B cell (primary cell): ENCODE data around the gene EPHB6. TPM values are rescaled to one million over a fixed set of nuclear protein-coding genes. Genes with fewer than 3 reads are reported as not detected.

ENCODE experiments used
- ATAC-seq: fragments of 200-7000 bp; cut with Tn5 transposase; one replicate; pipeline ENCODE4 v1.10.0; 2021; ENCODE audit warnings: low read depth, mild to moderate bottlenecking, moderate number of reproducible peaks, moderate library complexity
- CTCF ChIA-PET: fragments of 350-600 bp; sonication (Branson Sonifier 250); formaldehyde crosslinking; loops from one replicate; lab custom pipeline; 2021; ENCODE audit warnings: antibody characterized with exemption, inconsistent platforms; lab: Charles Lee
- POLR2A ChIA-PET: fragments of 350-600 bp; sonication (Branson Sonifier 250); formaldehyde crosslinking; loops from one replicate; lab custom pipeline; 2021; ENCODE audit warnings: antibody characterized with exemption; lab: Charles Lee
- DNase-seq: peaks from one replicate; pipeline ENCODE4 v3.0.0; 2013
- H2AFZ ChIP-seq: 2 replicates; pipeline ENCODE4 v1.6.1; 2012; ENCODE audit warnings: mild to moderate bottlenecking, low read depth, low read length; ENCODE audit not compliant: insufficient read depth, poor library complexity, severe bottlenecking
- H3K27ac ChIP-seq, 2 donors: 1 replicate in 1 of 2; 2 replicates in 1 of 2; pipeline ENCODE4 v1.5.1; 2012 to 2013; ENCODE audit warnings: low read length in 2 of 2, mild to moderate bottlenecking in 2 of 2, moderate library complexity in 1 of 2
- H3K27me3 ChIP-seq, 4 experiments: fragments of 200-600 bp in 1 of 4; sonication (generic) in 1 of 4; replicated peaks in 1 of 4; 1 replicate in 2 of 4; 2 replicates in 2 of 4; pipeline versions ENCODE4 v1.6.1 to v1.7.0; 2013 to 2016; ENCODE audit warnings: low read length in 3 of 4, mild to moderate bottlenecking in 2 of 4, mixed read lengths in 1 of 4, moderate library complexity in 1 of 4; ENCODE audit not compliant: insufficient read depth in 4 of 4, control insufficient read depth in 3 of 4; ENCODE audit errors: control extremely low read depth in 1 of 4
- H3K36me3 ChIP-seq, 2 experiments: replicated peaks in 1 of 2; 1 replicate in 1 of 2; 2 replicates in 1 of 2; pipeline versions ENCODE4 v1.6.1 to v1.7.1; 2013; ENCODE audit warnings: low read length in 1 of 2; ENCODE audit not compliant: insufficient read depth in 2 of 2, control insufficient read depth in 1 of 2; ENCODE audit errors: control extremely low read depth in 1 of 2, extremely low read depth in 1 of 2
- H3K4me1 ChIP-seq, 2 donors: fragments of 200-600 bp in 1 of 2; sonication (generic) in 1 of 2; 1 replicate in 1 of 2; 2 replicates in 1 of 2; pipeline versions ENCODE4 v1.5.1 to v1.6.1; 2013 to 2017; ENCODE audit warnings: low read length in 2 of 2; ENCODE audit not compliant: control insufficient read depth in 2 of 2, insufficient read depth in 2 of 2
- H3K4me2 ChIP-seq: replicated peaks from 2 replicates; pipeline ENCODE3; 2012; ENCODE audit warnings: mild to moderate bottlenecking, low read depth, low read length; ENCODE audit not compliant: poor library complexity, severe bottlenecking
- H3K4me3 ChIP-seq, 5 experiments: fragments of 200-600 bp in 1 of 5; sonication (generic) in 1 of 5; 1 replicate in 3 of 5; 2 replicates in 2 of 5; pipeline versions ENCODE4 v1.5.1 to v1.7.0; 2011 to 2016; ENCODE audit warnings: low read length in 4 of 5, mild to moderate bottlenecking in 4 of 5, low read depth in 2 of 5, control low read depth in 1 of 5, moderate library complexity in 1 of 5; ENCODE audit not compliant: insufficient read depth in 1 of 5; ENCODE audit errors: control extremely low read depth in 1 of 5, extremely low read depth in 1 of 5
- H3K79me2 ChIP-seq: fragments of 200-600 bp; sonication (generic); one replicate; pipeline ENCODE4 v1.6.0; 2016; ENCODE audit warnings: low read length; ENCODE audit not compliant: control insufficient read depth, insufficient read depth
- H3K9ac ChIP-seq: fragments of 200-600 bp; sonication (generic); 2 replicates; pipeline ENCODE4 v1.6.1; 2017; ENCODE audit warnings: mild to moderate bottlenecking, low read length, moderate library complexity
- H3K9me3 ChIP-seq, 3 donors: one replicate each; pipeline versions ENCODE4 v1.6.1 to v1.7.1; 2013; ENCODE audit warnings: low read length in 2 of 3; ENCODE audit not compliant: control insufficient read depth in 2 of 3, insufficient read depth in 1 of 3; ENCODE audit errors: control extremely low read depth in 1 of 3
- H4K20me1 ChIP-seq: 2 replicates; pipeline ENCODE4 v1.6.0; 2012; ENCODE audit warnings: mild to moderate bottlenecking, low read length; ENCODE audit not compliant: insufficient read depth, control insufficient read depth, poor library complexity, severe bottlenecking
- H3K27ac Mint-ChIP-seq: one replicate; pipeline ENCODE4 v1.8.0; 2021; ENCODE audit warnings: mixed read lengths
- H3K27me3 Mint-ChIP-seq: one replicate; pipeline ENCODE4 v1.8.0; 2021; ENCODE audit warnings: mixed read lengths
- H3K4me1 Mint-ChIP-seq: one replicate; pipeline ENCODE4 v1.8.0; 2021; ENCODE audit warnings: mixed read lengths
- H3K4me3 Mint-ChIP-seq: one replicate; pipeline ENCODE4 v1.8.0; 2021; ENCODE audit warnings: mixed read lengths
- H3K9me3 Mint-ChIP-seq: one replicate; pipeline ENCODE4 v1.8.0; 2022; ENCODE audit warnings: mixed read lengths; ENCODE audit not compliant: insufficient read depth
- CTCF ChIP-seq: fragments of 200-600 bp; IDR thresholded peaks from one replicate; pipeline ENCODE4 v1.8.0; 2022; ENCODE audit warnings: antibody characterized with exemption, mild to moderate bottlenecking
- EZH2 ChIP-seq: IDR thresholded peaks from 2 replicates; pipeline ENCODE4 v1.6.1; 2012; ENCODE audit warnings: borderline replicate concordance, low read depth, mild to moderate bottlenecking, moderate library complexity, low read length; ENCODE audit not compliant: insufficient read depth, poor library complexity, severe bottlenecking
- WGBS: methylation state at CpG from one replicate; pipeline ENCODE4 v1.1.5; 2013; ENCODE audit warnings: missing lambda C conversion rate; ENCODE audit not compliant: insufficient coverage; 5-methylcytosine and 5-hydroxymethylcytosine counted together
- intact Hi-C: fragments of 100-400 bp; cut with micrococcal nuclease; formaldehyde crosslinking; loops from one replicate; pipeline ENCODE4 v1.10.0; 2022
- polyA plus RNA-seq: library from polyadenylated mRNA; depleted of rRNA; stranded (reverse); fragments of >200 nt; gene quantifications from 2 replicates; pipeline ENCODE4 v1.2.3, GENCODE V29; 2012
- total RNA-seq, 2 donors: library from RNA; stranded (reverse); fragments of 120-200 nt in 1 of 2; gene quantifications; 1 replicate in 1 of 2; 2 replicates in 1 of 2; pipeline versions ENCODE4 v1.2.3 to v1.2.4, GENCODE V29; 2013 to 2022

The EPHB6 gene
- total and polyA plus RNA-seq, 2 donors (not counting 1 experiment from before 2014, with no cell fraction given), result 65.3 to 69.6 TPM

- WGBS, result 88% methylated on average over 2 of the region's 3 CpGs
- no peak for DNase-seq
- H3K27ac ChIP-seq, result no peak overlapping the region
- no peaks in the 10 kb centered on the region for H3K9me3 ChIP-seq
- TF ChIP-seq EZH2 (no peak), CTCF (no peak)
- H3K27me3 ChIP-seq, result no peaks in the 10 kb centered on the region
- H3K9me3 Mint-ChIP-seq, result no peaks in the 10 kb centered on the region
- H3K9ac ChIP-seq, result no peak overlapping the region
- H3K4me3 Mint-ChIP-seq, result no peak overlapping the region
- intact Hi-C loops, result no loop called here
- no peak overlapping the region for H3K27ac Mint-ChIP-seq
- H3K4me1 Mint-ChIP-seq, result peaks cover 22% of the 10 kb centered on the region
- no peaks in the 10 kb centered on the region for H3K79me2 ChIP-seq
- H3K36me3 ChIP-seq, result no peaks in the 10 kb centered on the region
- H3K27me3 Mint-ChIP-seq, result no peaks in the 10 kb centered on the region
- H4K20me1 ChIP-seq, result no peaks in the 10 kb centered on the region
- POLR2A ChIA-PET, result interaction anchor here (1.5 kb wide), 1 partner anchor 18 kb away, joined by 4 read pairs; no protein-coding TSS in a partner anchor
- H3K4me2 ChIP-seq, result no peak overlapping the region
- no peak overlapping the region for H3K4me3 ChIP-seq
- peaks cover 0 to 11% of the 10 kb centered on the region in 2 donors for H3K4me1 ChIP-seq
- no peak overlapping the region for H2AFZ ChIP-seq
- no peak for ATAC-seq
- CTCF ChIA-PET, result interaction anchor here (0.9 to 2.4 kb wide), 11 partner anchors 18 to 233 kb away, joined by 3 to 38 read pairs (median 4); no protein-coding TSS in a partner anchor
These were observed 18.4 kb upstream of the EPHB6 start for GRCh38 chr7:142836426-142836825.

DNA sequence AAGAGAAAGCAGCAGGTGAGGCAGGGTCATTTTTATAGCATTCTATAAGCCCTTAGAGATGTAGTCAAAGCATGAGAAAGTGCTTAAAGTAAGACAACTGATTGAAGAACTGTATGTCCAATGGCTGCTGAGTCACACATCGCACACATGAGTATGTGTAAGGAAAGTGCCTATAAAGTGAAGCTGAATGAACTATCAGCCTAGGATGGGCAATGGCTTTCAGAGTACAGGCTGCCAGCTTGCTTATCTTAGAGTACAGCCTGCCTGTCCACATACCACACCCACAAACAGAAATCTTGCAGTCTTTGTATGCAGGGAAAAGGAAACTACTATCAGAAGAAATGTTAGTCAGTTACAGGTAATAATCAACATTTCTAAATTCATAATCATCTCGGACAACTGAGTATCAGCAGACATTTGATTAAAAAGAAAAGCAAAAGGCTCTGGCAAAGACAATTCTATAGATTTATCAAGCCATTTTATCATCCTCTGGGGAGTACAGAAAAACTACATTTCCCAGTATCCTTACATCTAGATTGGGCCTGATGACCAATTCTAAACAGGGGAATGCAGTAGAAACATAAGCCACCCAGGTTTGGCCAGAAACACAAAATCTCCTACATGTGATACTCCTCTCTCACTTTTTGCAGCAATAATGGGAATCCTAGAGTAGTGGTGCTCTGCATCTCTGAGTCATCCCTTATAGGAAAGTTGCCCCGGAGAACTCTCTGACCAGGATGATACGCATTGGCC is 16.2 kb upstream of the EPHB6 start:
- CTCF ChIA-PET, result interaction anchor here (0.9 to 1.6 kb wide), 2 partner anchors 27 to 124 kb away, joined by 3 read pairs; no protein-coding TSS in a partner anchor
- no peak overlapping the region for H3K4me2 ChIP-seq
- TF ChIP-seq EZH2, result no peak
- TF ChIP-seq CTCF, result no peak
- WGBS, result 100% methylated on average over 1 of the region's 4 CpGs
- Mint-ChIP-seq H3K9me3 (no peaks in the 10 kb centered on the region), H3K4me3 (no peak overlapping the region), H3K27me3 (no peaks in the 10 kb centered on the region), H3K4me1 (peaks cover 7% of the 10 kb centered on the region), H3K27ac (no peak overlapping the region)
- POLR2A ChIA-PET, result no interaction called here
- no peak overlapping the region for H2AFZ ChIP-seq
- intact Hi-C loops, result no loop called here
- H3K4me3 ChIP-seq, result no peak overlapping the region
- H3K27ac ChIP-seq, result no peak overlapping the region
- no peak overlapping the region for H3K9ac ChIP-seq
- ATAC-seq (no peak), DNase-seq (no peak)
- no peaks in the 10 kb centered on the region for H3K9me3 ChIP-seq
- peaks cover 0 to 7% of the 10 kb centered on the region in 2 donors for H3K4me1 ChIP-seq
- H3K79me2 ChIP-seq, result no peaks in the 10 kb centered on the region
- H4K20me1 ChIP-seq, result no peaks in the 10 kb centered on the region
- no peaks in the 10 kb centered on the region for H3K27me3 ChIP-seq
- H3K36me3 ChIP-seq, result no peaks in the 10 kb centered on the region
